Neural progenitor cell (in vitro differentiated cells): ENCODE results near the gene PAK1.

Source experiments
- EZH2 ChIP-seq: fragments of 200-600 bp; sonication (generic); IDR thresholded peaks from 2 replicates; pipeline ENCODE4 v1.6.1; 2017; ENCODE audit warnings: antibody characterized with exemption, mild to moderate bottlenecking, moderate library complexity
- EZH2phosphoT487 ChIP-seq: fragments of 200-600 bp; sonication (generic); IDR thresholded peaks from 2 replicates; pipeline ENCODE4 v1.6.1; 2017; ENCODE audit warnings: antibody characterized with exemption
- TF ChIP-seq, protein P1 (sequence below): fragments of 200-600 bp; sonication (generic); IDR thresholded peaks from 2 replicates; pipeline ENCODE4 v1.5.1; 2017; ENCODE audit warnings: antibody characterized with exemption, mild to moderate bottlenecking

DNA sequence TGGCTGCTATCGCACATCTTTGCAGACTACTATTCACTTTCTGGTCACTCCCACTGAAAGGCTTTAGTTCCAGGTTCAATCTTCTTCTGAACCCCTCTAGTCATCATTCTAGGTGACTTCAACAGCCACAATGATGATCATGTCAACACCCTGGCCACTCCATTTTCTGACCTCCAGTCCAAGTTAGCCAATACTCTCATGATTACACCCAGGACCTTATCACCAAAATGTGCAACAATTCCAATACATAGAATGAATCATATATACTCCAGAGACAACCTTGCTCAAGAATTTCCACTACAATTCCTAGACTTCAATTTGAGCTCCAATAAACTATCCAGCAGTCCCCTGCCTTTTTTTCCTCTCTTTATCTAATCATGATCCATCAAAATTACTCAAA, 70.7 kb downstream of the PAK1 start:
- TF ChIP-seq, protein P1, sequence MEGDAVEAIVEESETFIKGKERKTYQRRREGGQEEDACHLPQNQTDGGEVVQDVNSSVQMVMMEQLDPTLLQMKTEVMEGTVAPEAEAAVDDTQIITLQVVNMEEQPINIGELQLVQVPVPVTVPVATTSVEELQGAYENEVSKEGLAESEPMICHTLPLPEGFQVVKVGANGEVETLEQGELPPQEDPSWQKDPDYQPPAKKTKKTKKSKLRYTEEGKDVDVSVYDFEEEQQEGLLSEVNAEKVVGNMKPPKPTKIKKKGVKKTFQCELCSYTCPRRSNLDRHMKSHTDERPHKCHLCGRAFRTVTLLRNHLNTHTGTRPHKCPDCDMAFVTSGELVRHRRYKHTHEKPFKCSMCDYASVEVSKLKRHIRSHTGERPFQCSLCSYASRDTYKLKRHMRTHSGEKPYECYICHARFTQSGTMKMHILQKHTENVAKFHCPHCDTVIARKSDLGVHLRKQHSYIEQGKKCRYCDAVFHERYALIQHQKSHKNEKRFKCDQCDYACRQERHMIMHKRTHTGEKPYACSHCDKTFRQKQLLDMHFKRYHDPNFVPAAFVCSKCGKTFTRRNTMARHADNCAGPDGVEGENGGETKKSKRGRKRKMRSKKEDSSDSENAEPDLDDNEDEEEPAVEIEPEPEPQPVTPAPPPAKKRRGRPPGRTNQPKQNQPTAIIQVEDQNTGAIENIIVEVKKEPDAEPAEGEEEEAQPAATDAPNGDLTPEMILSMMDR = no peak
- TF ChIP-seq EZH2phosphoT487 = no peak
- no peak for TF ChIP-seq EZH2
